B cell (primary cell): ENCODE results near the gene KCNT1. TPM values are rescaled to one million over a fixed set of nuclear protein-coding genes. Genes with fewer than 3 reads are reported as not detected.

Experiments used
- ATAC-seq: fragments of 200-7000 bp; cut with Tn5 transposase; one replicate; pipeline ENCODE4 v1.10.0; 2021; ENCODE audit warnings: low read depth, mild to moderate bottlenecking, moderate number of reproducible peaks, moderate library complexity
- CTCF ChIA-PET: fragments of 350-600 bp; sonication (Branson Sonifier 250); formaldehyde crosslinking; loops from one replicate; lab custom pipeline; 2021; ENCODE audit warnings: antibody characterized with exemption, inconsistent platforms; lab: Charles Lee
- POLR2A ChIA-PET: fragments of 350-600 bp; sonication (Branson Sonifier 250); formaldehyde crosslinking; loops from one replicate; lab custom pipeline; 2021; ENCODE audit warnings: antibody characterized with exemption; lab: Charles Lee
- DNase-seq: peaks from one replicate; pipeline ENCODE4 v3.0.0; 2013
- H2AFZ ChIP-seq: 2 replicates; pipeline ENCODE4 v1.6.1; 2012; ENCODE audit warnings: mild to moderate bottlenecking, low read depth, low read length; ENCODE audit not compliant: insufficient read depth, poor library complexity, severe bottlenecking
- H3K27ac ChIP-seq, 2 donors: 1 replicate in 1 of 2; 2 replicates in 1 of 2; pipeline ENCODE4 v1.5.1; 2012 to 2013; ENCODE audit warnings: low read length in 2 of 2, mild to moderate bottlenecking in 2 of 2, moderate library complexity in 1 of 2
- H3K27me3 ChIP-seq, 4 experiments: fragments of 200-600 bp in 1 of 4; sonication (generic) in 1 of 4; replicated peaks in 1 of 4; 1 replicate in 2 of 4; 2 replicates in 2 of 4; pipeline versions ENCODE4 v1.6.1 to v1.7.0; 2013 to 2016; ENCODE audit warnings: low read length in 3 of 4, mild to moderate bottlenecking in 2 of 4, mixed read lengths in 1 of 4, moderate library complexity in 1 of 4; ENCODE audit not compliant: insufficient read depth in 4 of 4, control insufficient read depth in 3 of 4; ENCODE audit errors: control extremely low read depth in 1 of 4
- H3K36me3 ChIP-seq, 2 experiments: replicated peaks in 1 of 2; 1 replicate in 1 of 2; 2 replicates in 1 of 2; pipeline versions ENCODE4 v1.6.1 to v1.7.1; 2013; ENCODE audit warnings: low read length in 1 of 2; ENCODE audit not compliant: insufficient read depth in 2 of 2, control insufficient read depth in 1 of 2; ENCODE audit errors: control extremely low read depth in 1 of 2, extremely low read depth in 1 of 2
- H3K4me1 ChIP-seq, 2 donors: fragments of 200-600 bp in 1 of 2; sonication (generic) in 1 of 2; 1 replicate in 1 of 2; 2 replicates in 1 of 2; pipeline versions ENCODE4 v1.5.1 to v1.6.1; 2013 to 2017; ENCODE audit warnings: low read length in 2 of 2; ENCODE audit not compliant: control insufficient read depth in 2 of 2, insufficient read depth in 2 of 2
- H3K4me2 ChIP-seq: replicated peaks from 2 replicates; pipeline ENCODE3; 2012; ENCODE audit warnings: mild to moderate bottlenecking, low read depth, low read length; ENCODE audit not compliant: poor library complexity, severe bottlenecking
- H3K4me3 ChIP-seq, 5 experiments: fragments of 200-600 bp in 1 of 5; sonication (generic) in 1 of 5; 1 replicate in 3 of 5; 2 replicates in 2 of 5; pipeline versions ENCODE4 v1.5.1 to v1.7.0; 2011 to 2016; ENCODE audit warnings: low read length in 4 of 5, mild to moderate bottlenecking in 4 of 5, low read depth in 2 of 5, control low read depth in 1 of 5, moderate library complexity in 1 of 5; ENCODE audit not compliant: insufficient read depth in 1 of 5; ENCODE audit errors: control extremely low read depth in 1 of 5, extremely low read depth in 1 of 5
- H3K79me2 ChIP-seq: fragments of 200-600 bp; sonication (generic); one replicate; pipeline ENCODE4 v1.6.0; 2016; ENCODE audit warnings: low read length; ENCODE audit not compliant: control insufficient read depth, insufficient read depth
- H3K9ac ChIP-seq: fragments of 200-600 bp; sonication (generic); 2 replicates; pipeline ENCODE4 v1.6.1; 2017; ENCODE audit warnings: mild to moderate bottlenecking, low read length, moderate library complexity
- H3K9me3 ChIP-seq, 3 donors: one replicate each; pipeline versions ENCODE4 v1.6.1 to v1.7.1; 2013; ENCODE audit warnings: low read length in 2 of 3; ENCODE audit not compliant: control insufficient read depth in 2 of 3, insufficient read depth in 1 of 3; ENCODE audit errors: control extremely low read depth in 1 of 3
- H4K20me1 ChIP-seq: 2 replicates; pipeline ENCODE4 v1.6.0; 2012; ENCODE audit warnings: mild to moderate bottlenecking, low read length; ENCODE audit not compliant: insufficient read depth, control insufficient read depth, poor library complexity, severe bottlenecking
- H3K27ac Mint-ChIP-seq: one replicate; pipeline ENCODE4 v1.8.0; 2021; ENCODE audit warnings: mixed read lengths
- H3K27me3 Mint-ChIP-seq: one replicate; pipeline ENCODE4 v1.8.0; 2021; ENCODE audit warnings: mixed read lengths
- H3K4me1 Mint-ChIP-seq: one replicate; pipeline ENCODE4 v1.8.0; 2021; ENCODE audit warnings: mixed read lengths
- H3K4me3 Mint-ChIP-seq: one replicate; pipeline ENCODE4 v1.8.0; 2021; ENCODE audit warnings: mixed read lengths
- H3K9me3 Mint-ChIP-seq: one replicate; pipeline ENCODE4 v1.8.0; 2022; ENCODE audit warnings: mixed read lengths; ENCODE audit not compliant: insufficient read depth
- CTCF ChIP-seq: fragments of 200-600 bp; IDR thresholded peaks from one replicate; pipeline ENCODE4 v1.8.0; 2022; ENCODE audit warnings: antibody characterized with exemption, mild to moderate bottlenecking
- EZH2 ChIP-seq: IDR thresholded peaks from 2 replicates; pipeline ENCODE4 v1.6.1; 2012; ENCODE audit warnings: borderline replicate concordance, low read depth, mild to moderate bottlenecking, moderate library complexity, low read length; ENCODE audit not compliant: insufficient read depth, poor library complexity, severe bottlenecking
- WGBS: methylation state at CpG from one replicate; pipeline ENCODE4 v1.1.5; 2013; ENCODE audit warnings: missing lambda C conversion rate; ENCODE audit not compliant: insufficient coverage; 5-methylcytosine and 5-hydroxymethylcytosine counted together
- intact Hi-C: fragments of 100-400 bp; cut with micrococcal nuclease; formaldehyde crosslinking; loops from one replicate; pipeline ENCODE4 v1.10.0; 2022
- polyA plus RNA-seq: library from polyadenylated mRNA; depleted of rRNA; stranded (reverse); fragments of >200 nt; gene quantifications from 2 replicates; pipeline ENCODE4 v1.2.3, GENCODE V29; 2012
- total RNA-seq, 2 donors: library from RNA; stranded (reverse); fragments of 120-200 nt in 1 of 2; gene quantifications; 1 replicate in 1 of 2; 2 replicates in 1 of 2; pipeline versions ENCODE4 v1.2.3 to v1.2.4, GENCODE V29; 2013 to 2022

The KCNT1 gene
- total and polyA plus RNA-seq, 2 donors (not counting 1 experiment from before 2014, with no cell fraction given) = not detected

- no peaks in the 10 kb centered on the region for H3K79me2 ChIP-seq
- Mint-ChIP-seq H3K4me3 (no peak overlapping the region), H3K9me3 (no peaks in the 10 kb centered on the region), H3K27ac (no peak overlapping the region), H3K27me3 (no peaks in the 10 kb centered on the region), H3K4me1 (no peaks in the 10 kb centered on the region)
- H3K27ac ChIP-seq = no peak overlapping the region
- no peaks in the 10 kb centered on the region for H4K20me1 ChIP-seq
- H3K9ac ChIP-seq = no peak overlapping the region
- WGBS = 81% methylated on average over 6 of the region's 10 CpGs
- ATAC-seq = no peak
- TF ChIP-seq EZH2 (no peak), CTCF (no peak)
- no peak overlapping the region for H3K4me2 ChIP-seq
- intact Hi-C loops = no loop called here
- CTCF ChIA-PET = no interaction called here
- no peaks in the 10 kb centered on the region for H3K36me3 ChIP-seq
- H3K4me3 ChIP-seq = no peak overlapping the region
- H2AFZ ChIP-seq = no peak overlapping the region
- POLR2A ChIA-PET = no interaction called here
- no peak for DNase-seq
- no peaks in the 10 kb centered on the region for H3K4me1 ChIP-seq
- peaks cover 0 to 22% (median 0%) of the 10 kb centered on the region in 3 donors for H3K9me3 ChIP-seq
- H3K27me3 ChIP-seq = no peaks in the 10 kb centered on the region
These were observed 54.6 kb downstream of the KCNT1 start for GRCh38 chr9:135756576-135756975.

- H3K9me3 ChIP-seq = peaks cover 0 to 22% (median 0%) of the 10 kb centered on the region in 3 donors
- H3K27me3 ChIP-seq = no peaks in the 10 kb centered on the region
- H2AFZ ChIP-seq = no peak overlapping the region
- intact Hi-C loops = no loop called here
- no peak overlapping the region for H3K4me3 ChIP-seq
- TF ChIP-seq CTCF (no peak), EZH2 (no peak)
- ChIA-PET POLR2A (no interaction called here), CTCF (no interaction called here)
- H4K20me1 ChIP-seq = no peaks in the 10 kb centered on the region
- H3K4me1 ChIP-seq = no peaks in the 10 kb centered on the region
- no peak overlapping the region for H3K27ac ChIP-seq
- no peaks in the 10 kb centered on the region for H3K36me3 ChIP-seq
- no peaks in the 10 kb centered on the region for H3K27me3 Mint-ChIP-seq
- WGBS = 89% methylated on average over 13 of the region's 14 CpGs
- no peaks in the 10 kb centered on the region for H3K4me1 Mint-ChIP-seq
- H3K4me3 Mint-ChIP-seq = no peak overlapping the region
- H3K9me3 Mint-ChIP-seq = no peaks in the 10 kb centered on the region
- ATAC-seq = no peak
- no peak overlapping the region for H3K27ac Mint-ChIP-seq
- no peaks in the 10 kb centered on the region for H3K79me2 ChIP-seq
- H3K9ac ChIP-seq = no peak overlapping the region
- no peak overlapping the region for H3K4me2 ChIP-seq
- no peak for DNase-seq
These were observed 55.4 kb downstream of the KCNT1 start for GRCh38 chr9:135757356-135757755.
